PC-9 (cell line): ENCODE data around the gene SPINK9. TPM values are rescaled to one million over a fixed set of nuclear protein-coding genes. Genes with fewer than 3 reads are reported as not detected.

Experiments used
- BruUV-seq: library from RNA; stranded (reverse); fragments of 400-500 nt; replicated peaks from 2 replicates; lab custom pipeline; 2021; lab: Mats Ljungman, UMichigan
- CTCF ChIA-PET: fragments of 300-600 bp; sonication (Branson Sonifier 250); formaldehyde crosslinking; loops from one replicate; lab custom pipeline; 2022; ENCODE audit warnings: antibody characterized with exemption; lab: Charles Lee
- POLR2A ChIA-PET: fragments of 300-600 bp; sonication (Branson Sonifier 250); formaldehyde crosslinking; loops from one replicate; lab custom pipeline; 2022; ENCODE audit warnings: antibody characterized with exemption; ENCODE audit not compliant: unreplicated experiment; lab: Charles Lee
- DNase-seq, 2 experiments: peaks; one replicate each; pipeline versions ENCODE4 v3.0.0 to v3.0.0-alpha.2; 2015 to 2022; ENCODE audit warnings: mixed read lengths in 1 of 2
- H2AFZ ChIP-seq: fragments of 200-600 bp; sonication (generic); 2 replicates; pipeline ENCODE4 v1.8.1; 2017; ENCODE audit warnings: antibody characterized with exemption
- H3F3A ChIP-seq: fragments of 200-600 bp; sonication (generic); 2 replicates; pipeline ENCODE4 v1.8.1; 2017; ENCODE audit warnings: antibody characterized with exemption, mild to moderate bottlenecking, low read depth; ENCODE audit not compliant: insufficient read depth
- H3K27ac ChIP-seq: fragments of 200-600 bp; sonication (generic); 2 replicates; pipeline ENCODE4 v1.6.1; 2016; ENCODE audit warnings: mixed run types
- H3K27me3 ChIP-seq: fragments of 200-600 bp; sonication (generic); 2 replicates; pipeline ENCODE4 v1.6.1; 2016; ENCODE audit warnings: low read depth, mixed run types; ENCODE audit not compliant: insufficient read depth
- H3K36me3 ChIP-seq: fragments of 200-600 bp; sonication (generic); 2 replicates; pipeline ENCODE4 v1.6.1; 2016; ENCODE audit warnings: low read depth, mixed run types
- H3K4me1 ChIP-seq: fragments of 200-600 bp; sonication (generic); replicated peaks from 2 replicates; pipeline ENCODE4 v1.6.1; 2016; ENCODE audit warnings: mixed run types; ENCODE audit not compliant: insufficient read depth
- H3K4me2 ChIP-seq: fragments of 200-600 bp; sonication (generic); 2 replicates; pipeline ENCODE4 v1.6.1; 2017; ENCODE audit warnings: mixed run types
- H3K4me3 ChIP-seq: fragments of 200-600 bp; sonication (generic); 2 replicates; pipeline ENCODE4 v1.6.1; 2016; ENCODE audit warnings: mixed run types
- H3K79me2 ChIP-seq: fragments of 200-600 bp; sonication (generic); 2 replicates; pipeline ENCODE4 v1.6.1; 2017; ENCODE audit warnings: low read depth, mixed run types
- H3K9me2 ChIP-seq: fragments of 200-600 bp; sonication (generic); 2 replicates; pipeline ENCODE4 v1.8.1; 2017; ENCODE audit warnings: mild to moderate bottlenecking; ENCODE audit not compliant: insufficient read depth
- H3K9me3 ChIP-seq: fragments of 200-600 bp; sonication (generic); 2 replicates; pipeline ENCODE4 v1.8.1; 2016; ENCODE audit warnings: low read depth; ENCODE audit not compliant: insufficient read depth
- H4K20me1 ChIP-seq: fragments of 200-600 bp; sonication (generic); 2 replicates; pipeline ENCODE4 v1.8.1; 2017; ENCODE audit not compliant: insufficient read depth
- CTCF ChIP-seq: fragments of 200-600 bp; sonication (generic); conservative IDR thresholded peaks from 2 replicates; pipeline ENCODE4 v1.6.1; 2017; ENCODE audit warnings: mixed run types, antibody characterized with exemption, mild to moderate bottlenecking, moderate library complexity
- EZH2 ChIP-seq: fragments of 200-600 bp; sonication (generic); IDR thresholded peaks from 2 replicates; pipeline ENCODE4 v1.8.0; 2017; ENCODE audit warnings: antibody characterized with exemption, low read depth
- intact Hi-C: fragments of 100-400 bp; cut with micrococcal nuclease; formaldehyde crosslinking; loops from one replicate; pipeline ENCODE4 v1.10.0; 2022; ENCODE audit not compliant: unreplicated experiment
- total RNA-seq: library from RNA; stranded (reverse); gene quantifications from 2 replicates; pipeline ENCODE4 v1.2.3, GENCODE V29; 2021

Gene SPINK9
- total RNA-seq, 1 experiment from 2014 or later = not detected

GRCh38 chr5:148387325-148387724 lies 52.0 kb downstream of the SPINK9 start:
- POLR2A ChIA-PET = no interaction called here
- Histone ChIP-seq H3F3A (peaks cover 11% of the 10 kb centered on the region), H2AFZ (no peak overlapping the region), H3K9me3 (no peaks in the 10 kb centered on the region), H3K9me2 (no peaks in the 10 kb centered on the region), H3K4me2 (no peak overlapping the region), H3K4me3 (no peak overlapping the region), H3K27ac (no peak overlapping the region), H3K36me3 (0 out of 2 replicates have a peak, but pooled peaks cover 12% of the 10 kb centered on the region), H4K20me1 (no peaks in the 10 kb centered on the region; the same call in 1 of the 2 replicates), H3K27me3 (no peaks in the 10 kb centered on the region), H3K4me1 (peaks cover 32% of the 10 kb centered on the region), H3K79me2 (peaks cover 97% of the 10 kb centered on the region)
- DNase-seq = no peak
- BruUV-seq = no TSS peak
- TF ChIP-seq EZH2 = no peak
- TF ChIP-seq CTCF = no peak
- CTCF ChIA-PET = interaction anchor here (0.7 kb wide), 1 partner anchor 66 kb away, joined by 5 read pairs; no protein-coding TSS in a partner anchor
- intact Hi-C loops = no loop called here

- CTCF ChIA-PET = no interaction called here
- POLR2A ChIA-PET = no interaction called here
- no peak overlapping the region for H3K4me2 ChIP-seq
- no peaks in the 10 kb centered on the region for H3K9me3 ChIP-seq
- BruUV-seq = no TSS peak
- H3K36me3 ChIP-seq = 0 out of 2 replicates have a peak, but pooled peaks cover 12% of the 10 kb centered on the region
- H4K20me1 ChIP-seq = peaks cover 6% of the 10 kb centered on the region; the same call in 1 of the 2 replicates
- H3F3A ChIP-seq = peaks cover 11% of the 10 kb centered on the region
- H2AFZ ChIP-seq = no peak overlapping the region
- no peak overlapping the region for H3K4me3 ChIP-seq
- TF ChIP-seq EZH2 (no peak), CTCF (no peak)
- no peak overlapping the region for H3K27ac ChIP-seq
- intact Hi-C loops = no loop called here
- H3K79me2 ChIP-seq = peaks cover 95% of the 10 kb centered on the region
- H3K27me3 ChIP-seq = no peaks in the 10 kb centered on the region
- H3K4me1 ChIP-seq = peaks cover 23% of the 10 kb centered on the region
- no peaks in the 10 kb centered on the region for H3K9me2 ChIP-seq
- DNase-seq = no peak
These were observed 53.3 kb downstream of the SPINK9 start for GRCh38 chr5:148388696-148389095.

Other genes starting within 250 kb of the SPINK9 start
- gene SPINK14, start 167.0 kb upstream of the SPINK9 start, total RNA-seq = not detected in 2 replicates
- not detected in 2 replicates for gene SPINK6, start 132.5 kb upstream of the SPINK9 start, total RNA-seq
- gene MARCOL, start 97.0 kb upstream of the SPINK9 start, total RNA-seq = not detected in 2 replicates
- not detected in 2 replicates for gene SPINK13, start 66.8 kb upstream of the SPINK9 start, total RNA-seq
- not detected in 2 replicates for gene SPINK7, start 23.1 kb upstream of the SPINK9 start, total RNA-seq
- 39.2 and 49.8 TPM in 2 replicates for gene FBXO38, start 48.4 kb downstream of the SPINK9 start, total RNA-seq